Ovary (tissue), 9 donors: ENCODE data around the gene CENPP. TPM values are rescaled to one million over a fixed set of nuclear protein-coding genes. Genes with fewer than 3 reads are reported as not detected.

Experiments used
- DNase-seq, 5 donors: peaks; one replicate each; pipeline ENCODE4 v3.0.0-alpha.2; 2019 to 2020
- H3K27ac ChIP-seq, 2 donors: fragments of 200-600 bp; one replicate each; pipeline versions ENCODE4 v1.5.1 to v1.8.0; 2019 to 2022
- H3K27me3 ChIP-seq: fragments of 200-600 bp; one replicate; pipeline ENCODE4 v1.8.0; 2022
- H3K36me3 ChIP-seq: fragments of 200-600 bp; sonication (generic); one replicate; pipeline ENCODE4 v1.5.1; 2019
- H3K4me1 ChIP-seq: one replicate; pipeline ENCODE4 v1.8.1; 2013; ENCODE audit warnings: mild to moderate bottlenecking, moderate library complexity; ENCODE audit not compliant: insufficient read depth
- H3K4me3 ChIP-seq: fragments of 200-600 bp; sonication (generic); one replicate; pipeline ENCODE4 v1.5.1; 2017
- H3K9me3 ChIP-seq, 2 donors: fragments of 200-600 bp in 1 of 2; sonication (generic) in 1 of 2; one replicate each; pipeline versions ENCODE4 v1.5.1 to v1.8.1; 2013 to 2019; ENCODE audit warnings: mild to moderate bottlenecking in 1 of 2, moderate library complexity in 1 of 2
- CTCF ChIP-seq, 3 donors: fragments of 450-650 bp in 2 of 3; fragments of 200-600 bp in 1 of 3; IDR thresholded peaks; one replicate each; pipeline versions ENCODE4 v1.5.1 to v1.8.0; 2016 to 2022; ENCODE audit warnings: antibody characterized with exemption in 3 of 3, mild to moderate bottlenecking in 1 of 3
- EP300 ChIP-seq: sonication (generic); formaldehyde crosslinking; IDR thresholded peaks from one replicate; pipeline ENCODE4 v1.6.1; 2017; ENCODE audit warnings: antibody characterized with exemption
- POLR2A ChIP-seq: fragments of 450-650 bp; IDR thresholded peaks from one replicate; pipeline ENCODE4 v1.6.1; 2017; ENCODE audit warnings: antibody characterized with exemption, mild to moderate bottlenecking, moderate library complexity
- WGBS, 3 donors: extraction: QIAGEN DNeasy Blood & Tissue Kit in 1 of 3; methylation state at CpG; one replicate each; pipeline versions ENCODE4 v1.1.5 to v1.1.7; 2013 to 2017; 5-methylcytosine and 5-hydroxymethylcytosine counted together
- intact Hi-C, 4 donors: fragments of 100-400 bp; cut with DNase I; formaldehyde crosslinking; loops; one replicate each; pipeline versions ENCODE4 v1.11.0 to v1.15.1; 2022 to 2023
- polyA plus RNA-seq, 2 donors: library from polyadenylated mRNA; stranded (reverse); fragments of 200-250 nt in 1 of 2; fragments of 350-450 nt in 1 of 2; fragmentation: Illumina TruSeq in 1 of 2; extraction: RNeasy Lipid Tissue Mini Kit (QIAGEN cat#74804) in 1 of 2; gene quantifications; one replicate each; pipeline ENCODE4 v1.2.3, GENCODE V29; 2013 to 2014
- total RNA-seq, 7 donors: library from RNA; depleted of rRNA in 2 of 7; stranded (reverse); fragments of >200 nt in 2 of 7; fragmentation: NEBNext Ultra II Directional in 3 of 7; extraction: Animal tissue kit (Norgen Biotek cat#: 25700) in 3 of 7; gene quantifications; one replicate each; pipeline versions ENCODE4 v1.1.0 to v1.2.4, GENCODE V29; 2016 to 2023
- donor health status: DM: no; HTN: no; CAD: no; lungs with moderate emphysema.
- donor health status: DM: no; HTN: no; CAD: no.
- donor health status: Bipolar disorder and iron deficiency.
- donor health status: DM: yes; HTN: yes; CAD: no.
- donor health status: DM: no; HTN: no; CAD: no.
- donor health status: DM: yes; HTN: yes; CAD: no.

Gene CENPP
- total and polyA plus RNA-seq, 9 donors, result 1.4 to 9.5 (median 5.8) TPM

GRCh38 chr9:92404042-92404836, 78.5 kb downstream of the CENPP start, which contains the start of gene OGN:
TSS of gene OGN (minus strand) at chr9:92404578. CDS start at chr9:92403407, 1,171 bp downstream.
- Histone ChIP-seq H3K27ac (peak within 1 kb of the TSS in 1 of 2 donors; percentile 17), H3K9me3 (no peaks in the 10 kb centered on the region), H3K4me1 (peaks cover 2% of the 10 kb centered on the region), H3K27me3 (no peaks in the 10 kb centered on the region), H3K36me3 (no peaks in the 10 kb centered on the region), H3K4me3 (peak within 1 kb of the TSS; percentile 13)
- no peak for DNase-seq
- WGBS, 3 donors, result 11 to 16% (median 16%) methylated on average over 5 of the region's 5 CpGs
- intact Hi-C loops, result no loop called here
- TF ChIP-seq CTCF (IDR thresholded peaks at IDR 0.05) (no peak), EP300 (no peak), POLR2A (no peak)

GRCh38 chr9:92405818-92406217, 80.1 kb downstream of the CENPP start:
- Histone ChIP-seq H3K9me3 (no peaks in the 10 kb centered on the region), H3K4me3 (no peak overlapping the region), H3K4me1 (peaks cover 5% of the 10 kb centered on the region), H3K27me3 (no peaks in the 10 kb centered on the region), H3K27ac (peak overlapping the region in 1 of 2 donors; percentile 53), H3K36me3 (no peaks in the 10 kb centered on the region)
- WGBS, 3 donors, result 21 to 36% (median 28%) methylated on average over 4 of the region's 4 CpGs
- intact Hi-C loops, result no loop called here
- no peak for TF ChIP-seq EP300
- TF ChIP-seq CTCF (IDR thresholded peaks at IDR 0.05), result no peak
- TF ChIP-seq POLR2A, result no peak
- DNase-seq, result no peak

GRCh38 chr9:92406477-92406876, 80.7 kb downstream of the CENPP start:
- intact Hi-C loops, result no loop called here

DNA sequence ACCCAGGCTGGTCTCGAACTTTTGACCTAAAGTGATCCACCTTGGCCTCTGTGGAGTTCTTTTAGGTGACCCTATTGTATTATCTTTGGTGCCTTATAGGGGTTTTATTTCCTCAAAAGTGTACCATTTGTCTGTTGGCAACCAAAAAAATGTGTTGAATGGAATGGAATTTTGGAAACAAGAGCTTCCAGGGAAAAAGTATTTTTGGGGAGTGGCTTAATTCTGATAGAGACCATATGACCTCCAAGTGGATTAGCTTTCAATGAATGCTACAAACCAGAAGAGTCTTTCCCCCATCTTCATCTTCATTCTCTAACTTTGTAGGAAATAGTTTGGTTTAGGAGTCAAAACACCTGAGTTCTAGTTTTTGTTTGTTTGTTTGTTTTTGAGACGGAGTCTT, 82.1 kb downstream of the CENPP start:
- Histone ChIP-seq H3K4me3 (no peak overlapping the region), H3K36me3 (no peaks in the 10 kb centered on the region), H3K4me1 (peaks cover 7% of the 10 kb centered on the region), H3K27ac (peak overlapping the region in 1 of 2 donors; percentile 53), H3K27me3 (no peaks in the 10 kb centered on the region), H3K9me3 (no peaks in the 10 kb centered on the region)
- TF ChIP-seq CTCF (IDR thresholded peaks at IDR 0.05) (no peak), POLR2A (no peak), EP300 (no peak)
- WGBS, 3 donors, result 90 to 98% (median 90%) methylated on average over 2 of the region's 2 CpGs
- no peak for DNase-seq
- intact Hi-C loops, result no loop called here

More at GRCh38 chr9:92406477-92406876, 80.7 kb downstream of the CENPP start:
- Histone ChIP-seq H3K27ac (peak overlapping the region in 1 of 2 donors; percentile 53), H3K4me1 (peaks cover 8% of the 10 kb centered on the region), H3K9me3 (no peaks in the 10 kb centered on the region), H3K27me3 (no peaks in the 10 kb centered on the region), H3K36me3 (no peaks in the 10 kb centered on the region), H3K4me3 (peak overlapping the region; percentile 9)
- no peak for DNase-seq
- TF ChIP-seq POLR2A, result no peak
- no peak for TF ChIP-seq CTCF (IDR thresholded peaks at IDR 0.05)
- no peak for TF ChIP-seq EP300
- 3 to 13% (median 6%) methylated on average over 3 of the region's 3 CpGs for WGBS, 3 donors
